Adrenal gland (tissue), 5 donors: ENCODE measurements around the gene KLHL13.

Experiments
- POLR2A ChIP-seq, 2 donors: fragments of 450-650 bp; IDR thresholded peaks; one replicate each; pipeline ENCODE4 v1.6.1; 2017; ENCODE audit warnings: antibody characterized with exemption in 2 of 2, mild to moderate bottlenecking in 2 of 2, moderate library complexity in 1 of 2
- TF ChIP-seq, protein P1 (sequence below), 6 experiments: fragments of 450-650 bp in 4 of 6; fragments of 200-600 bp in 2 of 6; sonication (generic) in 1 of 6; IDR thresholded peaks; 1 replicate in 5 of 6; 2 replicates in 1 of 6; pipeline versions ENCODE4 v1.5.1 to v1.8.0; 2016 to 2021; ENCODE audit warnings: antibody characterized with exemption in 6 of 6, mild to moderate bottlenecking in 2 of 6, moderate library complexity in 1 of 6
- donor health status: DM: no; HTN: no; CAD: no.

GRCh38 chrX:118143578-118143977 is 27.0 kb upstream of the KLHL13 start:
- no peak for TF ChIP-seq POLR2A (IDR thresholded peaks at IDR 0.05)
- TF ChIP-seq, protein P1, sequence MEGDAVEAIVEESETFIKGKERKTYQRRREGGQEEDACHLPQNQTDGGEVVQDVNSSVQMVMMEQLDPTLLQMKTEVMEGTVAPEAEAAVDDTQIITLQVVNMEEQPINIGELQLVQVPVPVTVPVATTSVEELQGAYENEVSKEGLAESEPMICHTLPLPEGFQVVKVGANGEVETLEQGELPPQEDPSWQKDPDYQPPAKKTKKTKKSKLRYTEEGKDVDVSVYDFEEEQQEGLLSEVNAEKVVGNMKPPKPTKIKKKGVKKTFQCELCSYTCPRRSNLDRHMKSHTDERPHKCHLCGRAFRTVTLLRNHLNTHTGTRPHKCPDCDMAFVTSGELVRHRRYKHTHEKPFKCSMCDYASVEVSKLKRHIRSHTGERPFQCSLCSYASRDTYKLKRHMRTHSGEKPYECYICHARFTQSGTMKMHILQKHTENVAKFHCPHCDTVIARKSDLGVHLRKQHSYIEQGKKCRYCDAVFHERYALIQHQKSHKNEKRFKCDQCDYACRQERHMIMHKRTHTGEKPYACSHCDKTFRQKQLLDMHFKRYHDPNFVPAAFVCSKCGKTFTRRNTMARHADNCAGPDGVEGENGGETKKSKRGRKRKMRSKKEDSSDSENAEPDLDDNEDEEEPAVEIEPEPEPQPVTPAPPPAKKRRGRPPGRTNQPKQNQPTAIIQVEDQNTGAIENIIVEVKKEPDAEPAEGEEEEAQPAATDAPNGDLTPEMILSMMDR (IDR thresholded peaks at IDR 0.05) = no peak
